ENCODE data around the gene NOC3L.

NOC3L gene

DNA sequence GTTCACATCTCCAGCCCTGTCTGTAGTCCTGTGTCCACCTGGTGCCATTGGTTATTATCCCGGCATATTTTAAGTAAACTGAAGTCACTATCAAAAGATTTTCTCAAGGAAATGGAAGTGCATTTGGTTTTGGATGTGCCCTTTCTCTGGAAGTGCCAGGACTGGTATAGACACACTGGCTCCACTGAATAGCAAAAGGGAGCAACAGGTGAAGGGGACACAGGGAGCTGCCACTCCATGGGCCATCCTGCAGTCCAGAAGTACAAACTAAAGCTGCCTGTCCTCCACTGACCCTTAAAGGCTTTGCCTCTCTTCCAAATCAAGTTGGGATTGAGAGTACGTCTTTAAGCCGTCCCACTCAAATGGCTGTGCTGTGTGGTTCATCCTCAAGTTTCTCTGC is 62.7 kb downstream of the NOC3L start:
- Histone ChIP-seq H3K27ac (no peak overlapping the region), H3K4me3 (no peak overlapping the region), H3K9me3 (no peaks in the 10 kb centered on the region), H3K4me1 (no peaks in the 10 kb centered on the region), H3K36me3 (peaks cover 29 to 35% (median 32%) of the 10 kb centered on the region in 3 donors), H3K27me3 (no peaks in the 10 kb centered on the region)
- no peak for DNase-seq
- TF ChIP-seq, protein P1, sequence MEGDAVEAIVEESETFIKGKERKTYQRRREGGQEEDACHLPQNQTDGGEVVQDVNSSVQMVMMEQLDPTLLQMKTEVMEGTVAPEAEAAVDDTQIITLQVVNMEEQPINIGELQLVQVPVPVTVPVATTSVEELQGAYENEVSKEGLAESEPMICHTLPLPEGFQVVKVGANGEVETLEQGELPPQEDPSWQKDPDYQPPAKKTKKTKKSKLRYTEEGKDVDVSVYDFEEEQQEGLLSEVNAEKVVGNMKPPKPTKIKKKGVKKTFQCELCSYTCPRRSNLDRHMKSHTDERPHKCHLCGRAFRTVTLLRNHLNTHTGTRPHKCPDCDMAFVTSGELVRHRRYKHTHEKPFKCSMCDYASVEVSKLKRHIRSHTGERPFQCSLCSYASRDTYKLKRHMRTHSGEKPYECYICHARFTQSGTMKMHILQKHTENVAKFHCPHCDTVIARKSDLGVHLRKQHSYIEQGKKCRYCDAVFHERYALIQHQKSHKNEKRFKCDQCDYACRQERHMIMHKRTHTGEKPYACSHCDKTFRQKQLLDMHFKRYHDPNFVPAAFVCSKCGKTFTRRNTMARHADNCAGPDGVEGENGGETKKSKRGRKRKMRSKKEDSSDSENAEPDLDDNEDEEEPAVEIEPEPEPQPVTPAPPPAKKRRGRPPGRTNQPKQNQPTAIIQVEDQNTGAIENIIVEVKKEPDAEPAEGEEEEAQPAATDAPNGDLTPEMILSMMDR (IDR thresholded peaks at IDR 0.05), result no peak
- intact Hi-C loops (cut with DNase I; ENCODE audit: low total_unique reads), result no loop called here

DNA sequence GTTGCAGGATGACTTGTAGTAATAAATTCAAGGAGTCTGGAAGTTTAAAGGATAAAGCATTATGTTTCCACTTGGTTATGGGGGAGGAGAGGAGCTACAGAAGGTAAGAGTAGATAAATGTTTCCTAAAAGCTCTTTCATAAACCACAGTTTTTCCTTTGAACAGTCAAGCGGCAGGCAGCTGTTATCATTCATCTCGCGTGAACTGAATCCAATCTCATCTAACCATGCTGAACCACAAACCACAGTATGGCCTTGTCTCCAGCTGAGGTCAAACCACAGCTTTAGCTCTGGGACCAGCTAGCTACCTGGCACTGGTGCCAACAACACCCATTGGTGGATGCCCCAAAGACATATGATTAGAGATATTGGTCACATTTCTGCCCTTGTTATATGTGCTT is 63.3 kb downstream of the NOC3L start:
- H3K36me3 ChIP-seq, result peaks cover 24 to 32% (median 31%) of the 10 kb centered on the region in 3 donors
- H3K4me3 ChIP-seq, result no peak overlapping the region
- intact Hi-C loops (cut with DNase I; ENCODE audit: low total_unique reads), result no loop called here
- DNase-seq, result no peak
- H3K4me1 ChIP-seq, result no peaks in the 10 kb centered on the region
- H3K27ac ChIP-seq, result no peak overlapping the region
- no peaks in the 10 kb centered on the region for H3K9me3 ChIP-seq
- H3K27me3 ChIP-seq, result no peaks in the 10 kb centered on the region
- TF ChIP-seq, protein P1 (IDR thresholded peaks at IDR 0.05), result no peak

DNA sequence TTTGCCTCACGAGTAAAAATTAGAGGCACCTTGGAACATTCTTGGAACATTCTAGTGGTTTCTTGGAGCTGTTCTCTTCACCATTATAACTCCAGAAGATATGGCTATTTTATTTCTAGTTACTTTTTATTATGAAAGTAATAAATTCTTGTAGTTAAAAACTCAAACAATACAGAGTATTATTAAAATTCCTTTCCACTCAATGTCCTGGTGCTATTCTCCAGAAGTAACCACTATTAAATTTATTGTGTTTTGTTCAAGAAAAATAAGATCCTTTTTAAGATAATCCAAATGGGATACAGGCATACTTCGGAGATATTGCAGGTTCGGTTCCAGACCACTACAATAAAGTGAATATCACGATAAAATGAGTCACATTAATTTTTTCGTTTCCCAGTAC is 68.6 kb downstream of the NOC3L start:
- H3K4me3 ChIP-seq, result no peak overlapping the region
- intact Hi-C loops (cut with DNase I; ENCODE audit: low total_unique reads), result no loop called here
- H3K36me3 ChIP-seq, result peaks cover 9 to 18% (median 10%) of the 10 kb centered on the region in 3 donors
- no peaks in the 10 kb centered on the region for H3K9me3 ChIP-seq
- DNase-seq, result no peak
- no peak overlapping the region for H3K27ac ChIP-seq
- H3K4me1 ChIP-seq, result peaks cover 0 to 14% (median 3%) of the 10 kb centered on the region in 4 donors
- no peaks in the 10 kb centered on the region for H3K27me3 ChIP-seq
- TF ChIP-seq, protein P1 (IDR thresholded peaks at IDR 0.05), result no peak

DNA sequence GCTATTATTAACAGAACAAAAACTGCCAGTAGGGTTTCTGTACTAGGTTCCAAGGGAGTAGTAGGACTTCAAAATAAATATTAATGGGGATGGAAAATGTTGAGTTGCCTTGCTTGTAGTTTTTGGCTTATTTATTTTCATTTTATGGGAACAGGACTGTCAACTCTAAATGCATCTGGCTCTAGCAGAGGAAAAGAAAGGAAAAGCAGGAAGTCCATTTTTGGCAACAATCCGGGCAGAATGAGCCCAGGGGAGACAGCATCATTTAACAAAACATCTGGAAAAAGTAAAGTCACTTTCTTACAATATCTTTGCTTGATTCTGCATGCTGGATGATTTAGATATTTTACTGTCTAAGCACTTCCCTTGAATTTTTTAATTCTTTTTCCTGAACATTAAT is 69.4 kb downstream of the NOC3L start:
- TF ChIP-seq, protein P1 (IDR thresholded peaks at IDR 0.05), result no peak
- H3K27ac ChIP-seq, result no peak overlapping the region
- H3K27me3 ChIP-seq, result no peaks in the 10 kb centered on the region
- H3K36me3 ChIP-seq, result peaks cover 4 to 10% (median 7%) of the 10 kb centered on the region in 3 donors
- H3K4me3 ChIP-seq, result no peak overlapping the region
- intact Hi-C loops (cut with DNase I; ENCODE audit: low total_unique reads), result no loop called here
- no peak for DNase-seq
- no peaks in the 10 kb centered on the region for H3K9me3 ChIP-seq
- peaks cover 0 to 14% (median 3%) of the 10 kb centered on the region in 4 donors for H3K4me1 ChIP-seq

DNA sequence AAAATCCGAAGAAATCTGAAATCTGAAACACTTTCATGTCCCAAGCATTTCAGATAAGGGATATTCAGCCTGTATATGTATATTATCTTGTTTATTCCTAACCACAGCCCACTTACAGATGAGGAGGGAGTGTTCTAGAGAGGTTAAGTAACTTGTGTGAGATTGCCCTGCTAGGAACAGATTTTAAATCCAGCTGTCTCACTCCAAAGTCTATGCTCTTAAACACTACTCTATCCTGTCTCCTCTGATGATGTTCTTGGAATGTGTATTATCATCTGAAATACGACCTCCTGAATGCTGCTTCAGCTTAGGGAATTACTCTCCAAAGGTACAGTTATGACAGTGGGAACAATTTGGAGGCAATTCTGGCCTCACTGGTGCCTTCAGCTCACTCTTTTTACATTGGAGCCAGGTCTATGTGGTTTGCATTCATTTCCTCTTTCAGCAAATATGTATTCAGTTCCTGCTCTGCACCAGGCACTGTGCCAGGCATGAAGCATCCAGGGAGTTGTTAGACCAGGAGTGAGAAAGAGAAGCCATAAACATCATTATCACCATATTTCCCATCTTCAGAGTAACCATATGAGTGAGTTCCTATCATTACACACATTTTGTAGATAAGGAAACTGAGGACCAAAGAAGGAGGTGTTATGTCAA is 70.2 kb downstream of the NOC3L start:
- Histone ChIP-seq H3K9me3 (no peaks in the 10 kb centered on the region), H3K27ac (no peak overlapping the region), H3K27me3 (no peaks in the 10 kb centered on the region), H3K4me3 (no peak overlapping the region), H3K36me3 (peaks cover 0 to 9% (median 3%) of the 10 kb centered on the region in 3 donors), H3K4me1 (peaks cover 0 to 14% (median 3%) of the 10 kb centered on the region in 4 donors)
- TF ChIP-seq, protein P1 (IDR thresholded peaks at IDR 0.05), result no peak
- intact Hi-C loops (cut with DNase I; ENCODE audit: low total_unique reads), result no loop called here
- DNase-seq, result peak in 1 of 2 donors; percentile 70

Measured in tibial artery (tissue), 4 donors.